A549 (cell line): Measurements from ENCODE around the gene CDC14B. TPM values are rescaled to one million over a fixed set of nuclear protein-coding genes. Genes with fewer than 3 reads are reported as not detected.

ENCODE experiments used
- ATAC-seq, 2 experiments: fragments of 200-7000 bp in 1 of 2; fragments of >200 bp in 1 of 2; cut with Nextera tagmentation in 1 of 2; cut with Tn5 transposase in 1 of 2; 3 replicates each; pipeline versions ENCODE4 v1.8.0 to v1.9.1; 2018 to 2020; ENCODE audit warnings: mild to moderate bottlenecking in 1 of 2, moderate library complexity in 1 of 2
- CTCF ChIA-PET: fragments of 300-600 bp; sonication (Branson Sonifier 250); formaldehyde crosslinking; extraction: SDS; loops from one replicate; lab custom pipeline; 2021; ENCODE audit warnings: antibody characterized with exemption, inconsistent platforms; lab: Yijun Ruan, JAX
- POLR2A ChIA-PET: fragments of 350-600 bp; formaldehyde crosslinking; extraction: SDS; loops from one replicate; lab custom pipeline; 2021; ENCODE audit warnings: antibody characterized with exemption, inconsistent platforms; lab: Yijun Ruan, JAX
- DNase-seq, 2 experiments: peaks; one replicate each; pipeline versions ENCODE4 v3.0.0 to v3.0.0-alpha.2; 2011 to 2016; ENCODE audit warnings: low read depth in 1 of 2, low spot score in 1 of 2
- FAIRE-seq: peaks from 2 replicates; lab custom pipeline; 2011; peaks lifted over from hg19 to GRCh38; lab: Jason Lieb, UNC
- H3K27ac ChIP-seq, 2 experiments: fragments of >200 bp; sonication (Bioruptor Twin); formaldehyde crosslinking; 3 replicates each; pipeline ENCODE4 v1.5.1; 2016 to 2017
- H3K4me1 ChIP-seq: fragments of >200 bp; sonication (Bioruptor Twin); formaldehyde crosslinking; 3 replicates; pipeline ENCODE4 v1.6.1; 2016
- H3K4me2 ChIP-seq: fragments of >200 bp; sonication (Bioruptor Twin); formaldehyde crosslinking; 3 replicates; pipeline ENCODE4 v1.6.1; 2016
- H3K4me3 ChIP-seq: fragments of >200 bp; sonication (Bioruptor Twin); formaldehyde crosslinking; 3 replicates; pipeline ENCODE4 v1.5.1; 2016
- H3K9me3 ChIP-seq: fragments of >200 bp; sonication (Bioruptor Twin); formaldehyde crosslinking; 3 replicates; pipeline ENCODE4 v1.6.1; 2016
- GATA3 ChIP-seq: IDR thresholded peaks from 2 replicates; pipeline ENCODE4 v1.6.1; 2012; ENCODE audit warnings: borderline replicate concordance
- TFCP2L1 ChIP-seq: fragments of 250-450 bp; sonication (Bioruptor Pico); IDR thresholded peaks from 2 replicates; pipeline ENCODE4 v1.5.0; 2021; ENCODE audit warnings: mild to moderate bottlenecking
- ZSCAN20 ChIP-seq: fragments of 250-450 bp; sonication (Bioruptor Pico); IDR thresholded peaks from 2 replicates; pipeline ENCODE4 v1.8.0; 2022; ENCODE audit warnings: mild to moderate bottlenecking, moderate library complexity
- WGBS: methylation state at CpG from one replicate; pipeline ENCODE4 v1.1.6; 2017; ENCODE audit errors: missing lambda C conversion rate; 5-methylcytosine and 5-hydroxymethylcytosine counted together
- polyA plus RNA-seq, 4 experiments: library from polyadenylated mRNA; depleted of rRNA in 3 of 4; stranded (reverse); fragments of >200 nt; fragmentation: RNase III in 1 of 4; extraction: RNeasy Plus Mini Kit Qiagen cat#74134 plus additional on column Dnase treatment in 1 of 4; gene quantifications; 2 replicates in 3 of 4; 3 replicates in 1 of 4; pipeline ENCODE4 v1.2.3, GENCODE V29; 2011 to 2017
- TF ChIP-seq, protein P1 (sequence below): fragments of >200 bp; sonication (Bioruptor Twin); formaldehyde crosslinking; IDR thresholded peaks from 3 replicates; pipeline ENCODE4 v1.5.1; 2016
- TF ChIP-seq, protein P2 (sequence below): IDR thresholded peaks from 2 replicates; pipeline ENCODE4 v1.6.1; 2012
- TF ChIP-seq, protein P3 (sequence below): IDR thresholded peaks from 2 replicates; pipeline ENCODE4 v1.6.1; 2012; ENCODE audit warnings: low read depth, borderline replicate concordance

Gene CDC14B
- polyA plus RNA-seq, 2 of the 4 experiments (the other 2 are of a cell fraction) = 9.9 to 17.3 TPM

DNA sequence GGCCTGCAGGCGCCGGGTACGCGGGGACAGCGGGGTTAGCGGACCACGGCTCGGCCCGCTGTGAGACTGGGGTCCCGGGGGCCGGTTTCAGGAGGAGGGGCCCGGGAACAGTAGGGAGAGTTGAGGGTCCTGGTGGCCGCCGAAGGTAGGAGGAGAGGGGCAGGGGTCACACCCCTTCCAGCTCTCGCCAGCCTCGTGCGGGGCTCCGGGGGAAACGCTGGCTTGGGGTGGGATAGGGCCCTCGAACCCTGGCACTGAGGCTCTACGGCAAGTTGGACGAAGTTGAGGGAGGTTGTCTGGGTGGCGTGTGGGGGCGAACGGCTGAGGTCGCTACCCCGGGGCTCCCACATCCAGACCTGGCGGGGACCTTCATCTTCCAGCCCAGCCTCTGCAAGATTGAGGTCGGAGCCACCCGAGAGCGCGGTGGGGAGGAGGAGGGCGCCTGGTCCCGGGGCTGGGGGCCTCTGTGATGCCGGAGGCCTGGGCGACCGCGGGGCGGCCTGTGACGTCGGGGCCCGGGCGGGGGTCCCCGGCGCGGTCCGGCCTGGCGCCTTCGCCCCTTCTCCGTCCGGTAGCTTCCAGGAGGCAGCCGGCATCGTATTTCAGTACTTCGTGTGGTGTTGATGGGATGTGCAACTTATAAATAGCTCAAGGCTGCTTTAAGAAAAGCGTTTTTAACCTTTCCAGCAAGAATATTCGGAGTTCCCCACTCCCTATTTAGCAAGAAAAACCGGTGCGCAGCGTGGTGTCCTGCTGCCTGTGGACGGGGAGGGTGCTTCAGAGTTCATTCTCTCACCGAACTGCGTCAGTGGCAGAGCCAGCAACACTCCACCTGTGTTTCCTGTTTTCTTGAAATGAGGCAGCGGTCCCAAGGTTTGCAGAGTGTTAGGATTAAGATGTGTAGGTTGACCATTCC is 168.8 kb downstream of the CDC14B start:
- CTCF ChIA-PET = interaction anchor here (0.6 to 3.2 kb wide), 13 partner anchors 9 to 179 kb away, joined by 3 to 12 read pairs (median 3); partner anchors contain the start of genes CDC14B and SLC35D2
- peak overlapping the region; percentile 71 for H3K4me3 ChIP-seq
- FAIRE-seq = no peak
- peak; percentile 26 to 29 for DNase-seq
- 2% methylated on average over 35 of the region's 63 CpGs for WGBS
- peak overlapping the region; percentile 76 to 95 for H3K27ac ChIP-seq
- TF ChIP-seq GATA3 (no peak), ZSCAN20 (CRISPR knock-in tag) (no peak), TFCP2L1 (no peak)
- TF ChIP-seq, protein P1, sequence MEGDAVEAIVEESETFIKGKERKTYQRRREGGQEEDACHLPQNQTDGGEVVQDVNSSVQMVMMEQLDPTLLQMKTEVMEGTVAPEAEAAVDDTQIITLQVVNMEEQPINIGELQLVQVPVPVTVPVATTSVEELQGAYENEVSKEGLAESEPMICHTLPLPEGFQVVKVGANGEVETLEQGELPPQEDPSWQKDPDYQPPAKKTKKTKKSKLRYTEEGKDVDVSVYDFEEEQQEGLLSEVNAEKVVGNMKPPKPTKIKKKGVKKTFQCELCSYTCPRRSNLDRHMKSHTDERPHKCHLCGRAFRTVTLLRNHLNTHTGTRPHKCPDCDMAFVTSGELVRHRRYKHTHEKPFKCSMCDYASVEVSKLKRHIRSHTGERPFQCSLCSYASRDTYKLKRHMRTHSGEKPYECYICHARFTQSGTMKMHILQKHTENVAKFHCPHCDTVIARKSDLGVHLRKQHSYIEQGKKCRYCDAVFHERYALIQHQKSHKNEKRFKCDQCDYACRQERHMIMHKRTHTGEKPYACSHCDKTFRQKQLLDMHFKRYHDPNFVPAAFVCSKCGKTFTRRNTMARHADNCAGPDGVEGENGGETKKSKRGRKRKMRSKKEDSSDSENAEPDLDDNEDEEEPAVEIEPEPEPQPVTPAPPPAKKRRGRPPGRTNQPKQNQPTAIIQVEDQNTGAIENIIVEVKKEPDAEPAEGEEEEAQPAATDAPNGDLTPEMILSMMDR = no peak
- TF ChIP-seq, protein P2, sequence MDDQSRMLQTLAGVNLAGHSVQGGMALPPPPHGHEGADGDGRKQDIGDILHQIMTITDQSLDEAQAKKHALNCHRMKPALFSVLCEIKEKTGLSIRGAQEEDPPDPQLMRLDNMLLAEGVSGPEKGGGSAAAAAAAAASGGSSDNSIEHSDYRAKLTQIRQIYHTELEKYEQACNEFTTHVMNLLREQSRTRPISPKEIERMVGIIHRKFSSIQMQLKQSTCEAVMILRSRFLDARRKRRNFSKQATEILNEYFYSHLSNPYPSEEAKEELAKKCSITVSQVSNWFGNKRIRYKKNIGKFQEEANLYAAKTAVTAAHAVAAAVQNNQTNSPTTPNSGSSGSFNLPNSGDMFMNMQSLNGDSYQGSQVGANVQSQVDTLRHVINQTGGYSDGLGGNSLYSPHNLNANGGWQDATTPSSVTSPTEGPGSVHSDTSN = no peak
- TF ChIP-seq, protein P3, sequence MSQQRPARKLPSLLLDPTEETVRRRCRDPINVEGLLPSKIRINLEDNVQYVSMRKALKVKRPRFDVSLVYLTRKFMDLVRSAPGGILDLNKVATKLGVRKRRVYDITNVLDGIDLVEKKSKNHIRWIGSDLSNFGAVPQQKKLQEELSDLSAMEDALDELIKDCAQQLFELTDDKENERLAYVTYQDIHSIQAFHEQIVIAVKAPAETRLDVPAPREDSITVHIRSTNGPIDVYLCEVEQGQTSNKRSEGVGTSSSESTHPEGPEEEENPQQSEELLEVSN = 0 out of 2 replicates have a peak, but pooled peaks have one; percentile 4
- TF ChIP-seq, all 56 proteins: peak for 1
- peak; percentile 20 to 33 for ATAC-seq
- H3K9me3 ChIP-seq = no peaks in the 10 kb centered on the region
- H3K4me2 ChIP-seq = peak overlapping the region; percentile 89
- POLR2A ChIA-PET = interaction anchor here (0.9 to 2.0 kb wide), 4 partner anchors 13 to 161 kb away, joined by 3 to 9 read pairs (median 4); no protein-coding TSS in a partner anchor
- H3K4me1 ChIP-seq = peaks cover 12% of the 10 kb centered on the region; the same call in 1 of the 3 replicates

Other genes with a start within 250 kb of the CDC14B start
- gene SLC35D2, start 236.1 kb downstream of the CDC14B start, polyA plus RNA-seq (2011; rRNA removed) = 29.8 and 30.9 TPM in 2 replicates
- gene SLC35D2, start 236.1 kb downstream of the CDC14B start, polyA plus RNA-seq (2017; fragmentation: RNase III; extraction: RNeasy Plus Mini Kit Qiagen cat#74134 plus additional on column Dnase treatment) = 13.8 to 15.2 TPM (median 13.8 TPM) in 3 replicates
- gene ZNF367, start 201.5 kb downstream of the CDC14B start, polyA plus RNA-seq (2011; rRNA removed) = 3.8 and 4.8 TPM in 2 replicates
- gene ZNF367, start 201.5 kb downstream of the CDC14B start, polyA plus RNA-seq (2017; fragmentation: RNase III; extraction: RNeasy Plus Mini Kit Qiagen cat#74134 plus additional on column Dnase treatment) = 8.2 to 8.3 TPM (median 8.3 TPM) in 3 replicates
- gene HABP4, start 169.7 kb downstream of the CDC14B start, polyA plus RNA-seq (2011; rRNA removed) = 7.3 and 12.4 TPM in 2 replicates
- gene HABP4, start 169.7 kb downstream of the CDC14B start, polyA plus RNA-seq (2017; fragmentation: RNase III; extraction: RNeasy Plus Mini Kit Qiagen cat#74134 plus additional on column Dnase treatment) = 11.9 to 12.8 TPM (median 12.0 TPM) in 3 replicates
- gene PRXL2C, start 35.5 kb upstream of the CDC14B start, polyA plus RNA-seq (2011; rRNA removed) = 10.2 and 11.4 TPM in 2 replicates
- 7.6 to 7.9 TPM (median 7.7 TPM) in 3 replicates for gene PRXL2C, start 35.5 kb upstream of the CDC14B start, polyA plus RNA-seq (2017; fragmentation: RNase III; extraction: RNeasy Plus Mini Kit Qiagen cat#74134 plus additional on column Dnase treatment)
- gene ZNF510, start 158.2 kb upstream of the CDC14B start, polyA plus RNA-seq (2011; rRNA removed) = 8.1 and 10.4 TPM in 2 replicates
- gene ZNF510, start 158.2 kb upstream of the CDC14B start, polyA plus RNA-seq (2017; fragmentation: RNase III; extraction: RNeasy Plus Mini Kit Qiagen cat#74134 plus additional on column Dnase treatment) = 5.3 to 5.6 TPM (median 5.4 TPM) in 3 replicates
- 2.1 and 2.7 TPM in 2 replicates for gene ZNF782, start 234.7 kb upstream of the CDC14B start, polyA plus RNA-seq (2011; rRNA removed)
- gene ZNF782, start 234.7 kb upstream of the CDC14B start, polyA plus RNA-seq (2017; fragmentation: RNase III; extraction: RNeasy Plus Mini Kit Qiagen cat#74134 plus additional on column Dnase treatment) = 1.9 to 2.2 TPM (median 2.1 TPM) in 3 replicates